Esophagus squamous epithelium (tissue), 5 donors: Measurements from ENCODE around the gene S100A6. TPM values are rescaled to one million over a fixed set of nuclear protein-coding genes. Genes with fewer than 3 reads are reported as not detected.
A peak's percentile ranks its signal among the peaks of the same experiment; 100 is the strongest.

Experiments
- DNase-seq: peaks from one replicate; lab custom pipeline; 2025; lab: John Stamatoyannopoulos, UW
- H3K27ac ChIP-seq, 4 donors: fragments of 200-600 bp; sonication (generic); one replicate each; pipeline ENCODE4 v1.5.1; 2016 to 2019; ENCODE audit warnings: mild to moderate bottlenecking in 1 of 4
- H3K27me3 ChIP-seq, 4 donors: fragments of 200-600 bp; sonication (generic); 1 replicate in 3 of 4; 2 replicates in 1 of 4; pipeline versions ENCODE4 v1.5.1 to v1.6.0; 2017 to 2021; ENCODE audit warnings: antibody characterized with exemption in 1 of 4
- H3K36me3 ChIP-seq, 3 donors: fragments of 200-600 bp; sonication (generic); one replicate each; pipeline ENCODE4 v1.5.1; 2016 to 2019
- H3K4me1 ChIP-seq, 3 donors: fragments of 200-600 bp; sonication (generic); one replicate each; pipeline ENCODE4 v1.5.1; 2017 to 2019
- H3K4me3 ChIP-seq, 4 donors: fragments of 200-600 bp; sonication (generic); 1 replicate in 3 of 4; 2 replicates in 1 of 4; pipeline ENCODE4 v1.5.1; 2016 to 2019; ENCODE audit warnings: mild to moderate bottlenecking in 2 of 4, moderate library complexity in 1 of 4
- H3K9me3 ChIP-seq, 3 donors: fragments of 200-600 bp; sonication (generic); one replicate each; pipeline ENCODE4 v1.5.1; 2016 to 2019
- POLR2A ChIP-seq, 4 donors: fragments of 450-650 bp; IDR thresholded peaks; one replicate each; pipeline ENCODE4 v1.6.1; 2017; ENCODE audit warnings: antibody characterized with exemption in 4 of 4, mild to moderate bottlenecking in 4 of 4, moderate library complexity in 3 of 4
- WGBS, 2 donors: methylation state at CpG; one replicate each; pipeline ENCODE4 v1.1.5; 2018; 5-methylcytosine and 5-hydroxymethylcytosine counted together
- intact Hi-C: fragments of 100-400 bp; cut with DNase I; formaldehyde crosslinking; loops from one replicate; pipeline ENCODE4 v1.15.0; 2022
- total RNA-seq, 4 donors: library from RNA; depleted of rRNA; stranded (reverse); fragments of >200 nt; gene quantifications; one replicate each; pipeline ENCODE4 v1.1.0, GENCODE V29; 2016
- TF ChIP-seq, protein P1 (sequence below), 6 experiments: fragments of 450-650 bp in 4 of 6; fragments of 200-600 bp in 2 of 6; sonication (generic) in 2 of 6; IDR thresholded peaks; one replicate each; pipeline ENCODE4 v1.5.1; 2016 to 2019; ENCODE audit warnings: antibody characterized with exemption in 6 of 6, mild to moderate bottlenecking in 4 of 6, moderate library complexity in 4 of 6
- donor health status: DM: yes; HTN: yes; CAD: no.

The S100A6 gene
- total RNA-seq, 4 donors from 2014 or later, result 270 to 943 (median 394) TPM

DNA sequence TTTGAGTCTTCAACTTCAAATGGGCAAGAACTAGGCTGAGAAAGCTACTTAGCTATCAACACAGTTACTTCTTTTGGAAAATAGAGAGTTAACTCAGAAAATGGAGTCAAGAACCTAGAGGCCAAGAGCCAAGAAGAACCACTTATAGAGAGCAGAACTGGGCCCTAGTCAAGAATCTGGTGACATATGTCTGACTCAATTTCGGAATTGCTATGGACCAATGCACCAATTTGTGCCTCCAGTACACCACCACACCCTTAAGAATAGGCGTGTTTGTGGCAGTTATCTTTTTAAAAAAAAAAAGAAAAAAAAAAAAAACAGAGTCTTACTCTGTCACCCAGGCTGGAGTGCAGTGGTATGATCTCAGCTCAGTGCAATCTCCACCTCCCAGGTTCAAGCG is 22.1 kb upstream of the S100A6 start:
- peak overlapping the region in 2 of 4 donors; percentile 61 to 62 for H3K27ac ChIP-seq
- H3K4me1 ChIP-seq, result peaks cover 16 to 55% (median 20%) of the 10 kb centered on the region in 3 donors
- no peak for TF ChIP-seq POLR2A (IDR thresholded peaks at IDR 0.05)
- TF ChIP-seq, protein P1, sequence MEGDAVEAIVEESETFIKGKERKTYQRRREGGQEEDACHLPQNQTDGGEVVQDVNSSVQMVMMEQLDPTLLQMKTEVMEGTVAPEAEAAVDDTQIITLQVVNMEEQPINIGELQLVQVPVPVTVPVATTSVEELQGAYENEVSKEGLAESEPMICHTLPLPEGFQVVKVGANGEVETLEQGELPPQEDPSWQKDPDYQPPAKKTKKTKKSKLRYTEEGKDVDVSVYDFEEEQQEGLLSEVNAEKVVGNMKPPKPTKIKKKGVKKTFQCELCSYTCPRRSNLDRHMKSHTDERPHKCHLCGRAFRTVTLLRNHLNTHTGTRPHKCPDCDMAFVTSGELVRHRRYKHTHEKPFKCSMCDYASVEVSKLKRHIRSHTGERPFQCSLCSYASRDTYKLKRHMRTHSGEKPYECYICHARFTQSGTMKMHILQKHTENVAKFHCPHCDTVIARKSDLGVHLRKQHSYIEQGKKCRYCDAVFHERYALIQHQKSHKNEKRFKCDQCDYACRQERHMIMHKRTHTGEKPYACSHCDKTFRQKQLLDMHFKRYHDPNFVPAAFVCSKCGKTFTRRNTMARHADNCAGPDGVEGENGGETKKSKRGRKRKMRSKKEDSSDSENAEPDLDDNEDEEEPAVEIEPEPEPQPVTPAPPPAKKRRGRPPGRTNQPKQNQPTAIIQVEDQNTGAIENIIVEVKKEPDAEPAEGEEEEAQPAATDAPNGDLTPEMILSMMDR (IDR thresholded peaks at IDR 0.05), result no peak
- H3K27me3 ChIP-seq, result no peaks in the 10 kb centered on the region
- intact Hi-C loops, result no loop called here
- no peak overlapping the region for H3K4me3 ChIP-seq
- H3K9me3 ChIP-seq, result no peaks in the 10 kb centered on the region
- no peak for DNase-seq
- 69 to 76% methylated on average over 3 of the region's 3 CpGs for WGBS, 2 donors
- H3K36me3 ChIP-seq, result peaks cover 6 to 53% (median 6%) of the 10 kb centered on the region in 3 donors

DNA sequence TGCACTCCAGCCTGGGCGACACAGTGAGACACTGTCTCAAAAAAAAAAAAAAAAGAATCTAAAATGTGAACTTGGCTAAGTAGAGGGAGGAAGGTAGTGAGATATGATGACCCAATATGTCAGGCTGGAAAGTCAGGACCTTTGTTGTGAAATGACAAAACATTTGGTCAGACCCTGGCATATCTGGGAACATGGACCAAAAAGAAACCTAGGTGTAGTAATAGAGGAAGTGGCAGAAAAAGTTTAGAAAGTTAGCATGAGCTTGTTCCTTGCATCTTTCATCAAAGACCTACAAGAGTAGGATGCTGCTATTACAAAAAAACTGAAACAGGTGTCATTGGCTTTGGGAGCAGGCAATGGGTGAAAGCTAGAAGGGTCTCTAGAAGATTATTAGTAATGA is 20.6 kb upstream of the S100A6 start:
- H3K4me3 ChIP-seq, result no peak overlapping the region
- TF ChIP-seq, protein P1 (IDR thresholded peaks at IDR 0.05), result no peak
- TF ChIP-seq POLR2A (IDR thresholded peaks at IDR 0.05), result no peak
- no peak overlapping the region for H3K27ac ChIP-seq
- 50 to 100% methylated on average over 1 of the region's 1 CpG for WGBS, 2 donors
- H3K4me1 ChIP-seq, result peaks cover 16 to 58% (median 23%) of the 10 kb centered on the region in 3 donors
- DNase-seq, result no peak
- peaks cover 0 to 54% (median 3%) of the 10 kb centered on the region in 3 donors for H3K36me3 ChIP-seq
- H3K27me3 ChIP-seq, result no peaks in the 10 kb centered on the region
- intact Hi-C loops, result no loop called here
- no peaks in the 10 kb centered on the region for H3K9me3 ChIP-seq

DNA sequence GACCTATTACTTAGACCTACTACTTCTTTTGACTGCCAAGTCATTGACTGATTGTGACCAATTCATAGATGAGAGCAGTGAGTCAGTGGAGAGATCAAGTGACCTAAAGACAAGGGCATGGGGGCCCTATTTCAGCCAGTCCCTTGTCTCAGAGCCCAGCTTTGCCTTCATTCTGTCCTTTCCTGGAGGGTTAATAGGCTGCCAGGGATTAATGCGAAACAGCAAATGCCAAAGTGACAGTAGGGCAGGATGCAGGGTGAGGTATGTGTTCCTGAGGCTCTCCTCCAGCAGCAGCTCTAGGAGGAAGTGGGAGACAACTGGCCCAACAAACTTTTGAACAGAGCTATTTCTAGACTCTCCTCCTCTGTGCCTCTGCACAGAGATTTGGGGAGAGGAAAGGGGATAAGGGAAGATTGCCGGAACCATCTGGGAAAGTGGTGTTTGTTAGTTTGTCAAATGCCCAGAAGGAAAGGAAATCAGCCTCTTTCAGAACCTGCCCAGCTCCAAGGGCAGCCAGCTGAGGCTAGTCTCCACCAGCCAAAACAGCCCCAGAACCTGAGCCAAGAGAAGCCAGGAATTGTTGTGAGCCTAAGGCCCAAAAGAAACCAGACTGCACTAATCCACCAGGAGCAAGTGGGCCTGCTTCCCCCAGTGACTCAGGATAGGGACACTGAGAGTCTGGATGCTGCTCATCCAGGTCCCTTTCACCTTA is 18.2 kb upstream of the S100A6 start:
- H3K4me3 ChIP-seq, result no peak overlapping the region
- H3K4me1 ChIP-seq, result peaks cover 35 to 76% (median 47%) of the 10 kb centered on the region in 3 donors
- no peak for DNase-seq
- peaks cover 0 to 37% (median 0%) of the 10 kb centered on the region in 3 donors for H3K36me3 ChIP-seq
- no peaks in the 10 kb centered on the region for H3K9me3 ChIP-seq
- no peaks in the 10 kb centered on the region for H3K27me3 ChIP-seq
- H3K27ac ChIP-seq, result peak overlapping the region; percentile 70 to 85 (median 82)
- intact Hi-C loops, result no loop called here
- WGBS, 2 donors, result 16 to 24% methylated on average over 2 of the region's 2 CpGs
- TF ChIP-seq, protein P1 (IDR thresholded peaks at IDR 0.05), result no peak
- TF ChIP-seq POLR2A (IDR thresholded peaks at IDR 0.05), result no peak

DNA sequence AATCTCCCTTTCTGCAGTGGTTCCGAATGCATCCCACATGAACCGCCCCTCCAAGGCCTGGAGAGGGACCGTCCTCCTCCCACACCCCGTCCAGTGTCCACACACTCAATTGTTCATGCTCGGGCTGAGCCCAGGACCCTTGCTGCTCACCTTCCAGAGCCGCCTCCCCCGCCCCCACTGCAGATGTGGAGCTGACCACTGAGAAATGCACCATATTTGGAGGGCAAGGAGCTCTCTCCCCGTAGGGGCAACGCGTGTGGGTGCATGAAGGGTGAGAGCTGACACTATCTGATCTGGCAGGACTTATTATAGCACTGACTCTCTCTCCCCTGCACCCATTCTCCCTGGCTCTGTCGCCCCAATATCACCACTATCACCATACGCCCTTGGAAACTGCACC is 17.3 kb upstream of the S100A6 start:
- 91 to 97% methylated on average over 5 to 9 of the region's 12 CpGs for WGBS, 2 donors
- peak overlapping the region; percentile 70 to 85 (median 82) for H3K27ac ChIP-seq
- intact Hi-C loops, result no loop called here

DNA sequence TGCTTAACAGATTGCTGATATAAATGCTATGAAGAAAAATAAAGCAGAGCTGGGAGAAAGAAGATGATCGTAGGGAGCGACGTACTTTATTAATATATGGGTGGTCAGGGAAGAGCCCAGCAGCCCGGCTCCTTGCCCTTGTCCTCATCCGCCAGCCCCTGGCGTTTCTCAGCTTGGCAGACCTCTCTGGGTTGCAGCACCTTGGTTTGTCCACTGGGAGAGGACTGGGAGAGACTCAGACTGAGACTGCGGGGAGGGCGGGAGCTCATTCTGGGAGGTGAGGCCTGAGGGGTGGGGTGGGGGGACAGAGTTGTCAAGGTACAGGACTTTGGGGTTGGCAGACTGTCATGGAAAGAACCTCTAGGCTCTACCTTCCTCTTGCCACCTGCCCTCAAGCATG is 16.5 kb upstream of the S100A6 start:
- TF ChIP-seq, protein P1 (IDR thresholded peaks at IDR 0.05), result no peak
- no peak for TF ChIP-seq POLR2A (IDR thresholded peaks at IDR 0.05)
- DNase-seq, result no peak
- 88 to 90% methylated on average over 7 of the region's 8 CpGs for WGBS, 2 donors
- Histone ChIP-seq H3K36me3 (peaks cover 0 to 29% (median 0%) of the 10 kb centered on the region in 3 donors), H3K27me3 (no peaks in the 10 kb centered on the region), H3K27ac (peak overlapping the region in 2 of 4 donors; percentile 85 to 93), H3K9me3 (no peaks in the 10 kb centered on the region), H3K4me1 (peaks cover 51 to 83% (median 61%) of the 10 kb centered on the region in 3 donors), H3K4me3 (no peak overlapping the region)
- intact Hi-C loops, result no loop called here

More for the DNA sequence above, 17.3 kb upstream of the S100A6 start:
- Histone ChIP-seq H3K4me3 (no peak overlapping the region), H3K4me1 (peaks cover 44 to 76% (median 55%) of the 10 kb centered on the region in 3 donors), H3K36me3 (peaks cover 0 to 29% (median 0%) of the 10 kb centered on the region in 3 donors), H3K9me3 (no peaks in the 10 kb centered on the region), H3K27me3 (no peaks in the 10 kb centered on the region)
- TF ChIP-seq POLR2A (IDR thresholded peaks at IDR 0.05), result no peak
- TF ChIP-seq, protein P1 (IDR thresholded peaks at IDR 0.05), result no peak
- DNase-seq, result no peak
